Hypothalamus (tissue), 51 donors: ENCODE results near the gene ZCCHC24.

ENCODE experiments used
- DNase-seq, 51 donors: peaks; one replicate each; lab custom pipeline; 2025; lab: John Stamatoyannopoulos, UW

ZCCHC24 gene

GRCh38 chr10:79387466-79387973 lies 57.9 kb downstream of the ZCCHC24 start:
- DNase-seq, result no peak

GRCh38 chr10:79386637-79387465 lies 58.6 kb downstream of the ZCCHC24 start:
- DNase-seq, result no peak

- no peak for DNase-seq
Observed at GRCh38 chr10:79385804-79386531, 59.5 kb downstream of the ZCCHC24 start.

- DNase-seq, result no peak
Observed at GRCh38 chr10:79385392-79385795, 60.0 kb downstream of the ZCCHC24 start.

GRCh38 chr10:79384773-79385391 lies 60.5 kb downstream of the ZCCHC24 start:
- DNase-seq, result no peak

GRCh38 chr10:79383974-79384606 lies 61.3 kb downstream of the ZCCHC24 start:
- no peak for DNase-seq

- no peak for DNase-seq
Observed at GRCh38 chr10:79382491-79382941, 62.9 kb downstream of the ZCCHC24 start.

- peak in 9 of 51 donors; percentile 34 to 72 (median 55) for DNase-seq
Observed at GRCh38 chr10:79381804-79382221, 63.6 kb downstream of the ZCCHC24 start.

GRCh38 chr10:79380946-79381721 lies 64.3 kb downstream of the ZCCHC24 start:
- no peak for DNase-seq

- DNase-seq, result no peak
Observed at GRCh38 chr10:79380125-79380945, 65.1 kb downstream of the ZCCHC24 start.

- DNase-seq, result peak in 6 of 51 donors; percentile 27 to 50 (median 43)
Observed at GRCh38 chr10:79379512-79380124, 65.8 kb downstream of the ZCCHC24 start.

GRCh38 chr10:79378647-79379511 lies 66.5 kb downstream of the ZCCHC24 start:
- no peak for DNase-seq

- DNase-seq, result no peak
Observed at GRCh38 chr10:79378383-79378646, 67.1 kb downstream of the ZCCHC24 start.

- DNase-seq, result no peak
Observed at GRCh38 chr10:79377557-79378382, 67.7 kb downstream of the ZCCHC24 start.

- DNase-seq, result no peak
Observed at GRCh38 chr10:79376751-79377556, 68.5 kb downstream of the ZCCHC24 start.

GRCh38 chr10:79376078-79376628 lies 69.3 kb downstream of the ZCCHC24 start:
- DNase-seq, result no peak
